ENCODE data around the gene CD180. TPM values are rescaled to one million over a fixed set of nuclear protein-coding genes. Genes with fewer than 3 reads are reported as not detected.

Gene CD180
- total RNA-seq, 2 donors from 2014 or later, result 0.81 to 0.85 TPM

DNA sequence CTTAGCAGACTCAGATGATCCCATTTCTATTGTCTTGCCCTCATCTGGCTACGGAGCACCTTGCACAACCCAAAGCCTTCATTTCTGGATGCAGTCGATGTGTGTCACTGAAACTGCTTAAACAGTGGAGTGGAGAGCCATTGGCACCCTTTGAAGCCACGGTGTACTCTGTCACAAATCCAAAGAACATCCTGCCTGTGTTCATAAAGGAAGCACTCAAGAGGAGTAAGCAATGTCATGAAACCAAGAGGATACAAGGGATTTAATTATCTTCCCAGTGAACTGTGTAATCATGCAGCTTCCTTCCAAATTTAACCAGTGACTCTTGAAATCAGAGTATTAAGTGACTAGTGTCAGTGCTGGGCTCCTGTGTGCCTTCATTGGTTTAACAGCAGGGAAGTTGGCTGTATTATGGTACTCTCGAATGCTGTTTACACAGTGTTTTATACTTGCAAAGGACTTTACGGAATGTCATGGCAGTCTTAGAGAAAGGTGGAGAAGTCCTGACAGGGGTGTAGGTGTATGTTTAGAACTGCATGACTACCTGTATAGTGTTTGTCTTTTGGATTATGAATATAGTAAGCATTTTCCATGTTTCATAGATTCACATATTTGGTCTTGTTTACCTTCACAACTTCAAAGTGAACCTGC, 41.9 kb downstream of the CD180 start:
- H3K4me1 ChIP-seq (ENCODE audit: control insufficient read depth in 1 of 2, low read depth in 2 of 2), result peaks cover 0 to 2% of the 10 kb centered on the region in 2 donors

DNA sequence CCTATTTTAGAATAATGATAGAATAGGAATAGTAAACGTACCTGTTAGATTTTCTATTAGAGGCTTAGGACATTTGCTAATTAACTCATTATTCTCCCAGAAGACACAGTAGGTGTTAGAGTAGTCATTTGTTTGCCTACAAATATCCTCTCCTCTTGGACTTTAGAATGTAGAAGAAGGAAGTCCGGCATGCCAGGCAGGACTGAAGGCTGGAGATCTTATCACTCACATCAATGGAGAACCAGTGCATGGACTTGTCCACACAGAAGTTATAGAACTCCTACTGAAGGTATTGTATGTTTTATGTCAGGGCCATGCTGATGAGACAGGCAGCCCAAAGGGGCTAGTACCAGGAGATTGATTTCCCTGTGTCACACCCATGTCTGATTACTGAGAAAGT, 43.3 kb downstream of the CD180 start:
- Histone ChIP-seq H3K27ac (no peak overlapping the region), H3K9me3 (no peaks in the 10 kb centered on the region), H3K36me3 (peaks cover 22% of the 10 kb centered on the region), H3K27me3 (replicated peaks; ENCODE audit: insufficient read depth) (no peaks in the 10 kb centered on the region), H3K4me3 (no peak overlapping the region), H3K4me1 (ENCODE audit: control insufficient read depth in 1 of 2, low read depth in 2 of 2) (no peaks in the 10 kb centered on the region)
- ATAC-seq (ENCODE audit: insufficient number of reproducible peaks, low FRiP score, low read depth) (no peak), DNase-seq (ENCODE audit: low spot score) (no peak)
- TF ChIP-seq, protein P1, sequence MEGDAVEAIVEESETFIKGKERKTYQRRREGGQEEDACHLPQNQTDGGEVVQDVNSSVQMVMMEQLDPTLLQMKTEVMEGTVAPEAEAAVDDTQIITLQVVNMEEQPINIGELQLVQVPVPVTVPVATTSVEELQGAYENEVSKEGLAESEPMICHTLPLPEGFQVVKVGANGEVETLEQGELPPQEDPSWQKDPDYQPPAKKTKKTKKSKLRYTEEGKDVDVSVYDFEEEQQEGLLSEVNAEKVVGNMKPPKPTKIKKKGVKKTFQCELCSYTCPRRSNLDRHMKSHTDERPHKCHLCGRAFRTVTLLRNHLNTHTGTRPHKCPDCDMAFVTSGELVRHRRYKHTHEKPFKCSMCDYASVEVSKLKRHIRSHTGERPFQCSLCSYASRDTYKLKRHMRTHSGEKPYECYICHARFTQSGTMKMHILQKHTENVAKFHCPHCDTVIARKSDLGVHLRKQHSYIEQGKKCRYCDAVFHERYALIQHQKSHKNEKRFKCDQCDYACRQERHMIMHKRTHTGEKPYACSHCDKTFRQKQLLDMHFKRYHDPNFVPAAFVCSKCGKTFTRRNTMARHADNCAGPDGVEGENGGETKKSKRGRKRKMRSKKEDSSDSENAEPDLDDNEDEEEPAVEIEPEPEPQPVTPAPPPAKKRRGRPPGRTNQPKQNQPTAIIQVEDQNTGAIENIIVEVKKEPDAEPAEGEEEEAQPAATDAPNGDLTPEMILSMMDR (IDR thresholded peaks at IDR 0.05), result no peak

More for the DNA sequence above, 41.9 kb downstream of the CD180 start:
- Histone ChIP-seq H3K4me3 (no peak overlapping the region), H3K27ac (no peak overlapping the region), H3K27me3 (replicated peaks; ENCODE audit: insufficient read depth) (no peaks in the 10 kb centered on the region), H3K36me3 (peaks cover 22% of the 10 kb centered on the region), H3K9me3 (no peaks in the 10 kb centered on the region)
- TF ChIP-seq, protein P1 (IDR thresholded peaks at IDR 0.05), result no peak
- DNase-seq (ENCODE audit: low spot score) (no peak), ATAC-seq (ENCODE audit: insufficient number of reproducible peaks, low FRiP score, low read depth) (no peak)

DNA sequence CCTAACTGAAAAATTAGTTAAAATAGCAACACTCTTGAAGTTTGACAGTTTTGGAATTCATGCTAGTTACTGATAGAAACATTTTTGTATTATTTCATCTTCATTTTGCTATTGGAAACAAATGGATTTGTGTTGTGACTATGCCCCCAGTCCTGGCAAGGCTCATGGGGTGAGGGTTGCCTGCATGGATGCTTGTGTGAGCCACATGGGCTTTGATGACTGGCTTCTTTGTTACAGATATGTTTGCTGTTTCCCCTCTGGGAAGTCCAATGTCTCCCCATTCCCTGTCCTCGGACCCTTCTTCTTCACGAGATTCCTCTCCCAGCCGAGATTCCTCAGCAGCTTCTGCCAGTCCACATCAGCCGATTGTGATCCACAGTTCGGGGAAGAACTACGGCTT, 44.2 kb downstream of the CD180 start:
- ATAC-seq (ENCODE audit: insufficient number of reproducible peaks, low FRiP score, low read depth) (no peak), DNase-seq (ENCODE audit: low spot score) (no peak)
- no peak overlapping the region for H3K27ac ChIP-seq
- TF ChIP-seq, protein P1 (IDR thresholded peaks at IDR 0.05), result no peak
- no peak overlapping the region for H3K4me3 ChIP-seq
- H3K9me3 ChIP-seq, result no peaks in the 10 kb centered on the region
- no peaks in the 10 kb centered on the region for H3K27me3 ChIP-seq (replicated peaks; ENCODE audit: insufficient read depth)
- peaks cover 22% of the 10 kb centered on the region for H3K36me3 ChIP-seq
- H3K4me1 ChIP-seq (ENCODE audit: control insufficient read depth in 1 of 2, low read depth in 2 of 2), result no peaks in the 10 kb centered on the region

DNA sequence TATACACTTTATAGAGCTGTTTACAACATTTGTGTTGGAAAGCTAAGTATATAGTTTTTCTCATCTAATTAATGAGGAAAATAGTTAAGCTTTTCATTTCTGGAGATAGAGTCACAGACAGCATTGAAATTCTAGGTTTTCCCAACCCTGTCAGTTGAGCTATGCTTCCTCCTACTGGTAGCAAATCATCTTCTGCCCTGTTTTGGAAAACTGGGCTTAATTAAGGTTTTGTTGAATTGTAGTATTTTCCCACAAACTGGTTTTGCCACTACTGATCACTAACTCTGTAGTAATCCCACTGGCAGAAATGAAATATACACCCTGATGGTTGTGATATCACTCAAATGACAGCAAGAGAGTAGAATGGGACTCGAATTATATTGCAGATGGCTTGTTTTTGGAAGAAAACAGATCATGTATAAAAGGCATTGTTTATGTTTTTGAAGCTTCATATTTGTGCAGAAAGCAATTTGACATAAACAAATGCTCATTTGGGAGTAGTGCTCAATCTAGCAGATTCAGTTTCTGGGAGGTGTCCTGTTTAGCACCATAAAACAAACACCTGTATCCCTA, 46.6 kb downstream of the CD180 start:
- Histone ChIP-seq H3K27ac (no peak overlapping the region), H3K9me3 (no peaks in the 10 kb centered on the region), H3K4me1 (ENCODE audit: control insufficient read depth in 1 of 2, low read depth in 2 of 2) (no peaks in the 10 kb centered on the region), H3K4me3 (no peak overlapping the region), H3K27me3 (replicated peaks; ENCODE audit: insufficient read depth) (no peaks in the 10 kb centered on the region), H3K36me3 (peaks cover 32% of the 10 kb centered on the region)
- no peak for ATAC-seq (ENCODE audit: insufficient number of reproducible peaks, low FRiP score, low read depth)
- TF ChIP-seq, protein P1 (IDR thresholded peaks at IDR 0.05), result no peak
- no peak for DNase-seq (ENCODE audit: low spot score)

DNA sequence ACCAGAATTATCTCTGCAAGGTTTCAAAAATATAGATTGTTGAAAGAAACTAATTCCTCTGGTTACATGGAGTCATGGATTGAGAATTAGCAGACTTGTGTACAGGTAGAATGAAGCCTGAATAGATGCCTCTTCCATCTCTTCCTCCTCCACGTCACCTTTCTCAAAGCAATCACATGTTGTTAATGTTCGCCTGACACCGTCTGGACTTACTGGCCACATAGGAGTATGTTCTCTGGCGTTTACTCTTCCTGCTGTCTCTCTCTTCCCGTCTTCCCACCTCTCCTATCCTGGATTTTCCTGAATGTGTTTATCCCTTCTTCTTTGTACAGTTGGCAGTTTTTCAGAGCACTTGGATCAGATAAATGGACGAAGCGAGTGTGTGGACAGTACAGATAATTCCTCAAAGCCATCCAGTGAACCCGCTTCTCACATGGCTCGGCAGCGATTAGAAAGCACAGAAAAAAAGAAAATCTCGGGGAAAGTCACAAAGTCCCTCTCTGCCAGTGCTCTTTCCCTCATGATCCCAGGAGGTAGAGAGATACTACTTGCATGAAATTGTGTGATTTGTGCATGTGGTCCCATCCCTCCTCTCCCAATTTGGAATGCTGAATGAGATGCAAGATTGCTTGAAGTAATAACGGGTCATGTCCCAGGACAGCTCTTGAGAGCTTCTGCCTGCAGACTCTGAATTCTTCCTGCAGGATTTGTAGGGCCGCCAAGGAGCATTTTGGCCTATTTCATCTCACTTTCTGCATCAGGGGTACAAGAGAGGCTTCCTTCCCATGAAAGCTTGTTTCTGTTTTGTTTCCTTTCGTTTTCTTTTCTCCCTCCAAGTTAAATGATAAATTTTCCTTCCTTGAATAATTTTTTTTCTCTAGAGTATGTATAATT, 47.3 kb downstream of the CD180 start:
- Histone ChIP-seq H3K4me1 (ENCODE audit: control insufficient read depth in 1 of 2, low read depth in 2 of 2) (no peaks in the 10 kb centered on the region), H3K27me3 (replicated peaks; ENCODE audit: insufficient read depth) (no peaks in the 10 kb centered on the region), H3K9me3 (no peaks in the 10 kb centered on the region), H3K4me3 (no peak overlapping the region), H3K36me3 (peaks cover 33% of the 10 kb centered on the region), H3K27ac (no peak overlapping the region)
- ATAC-seq (ENCODE audit: insufficient number of reproducible peaks, low FRiP score, low read depth) (no peak), DNase-seq (ENCODE audit: low spot score) (no peak)
- TF ChIP-seq, protein P1 (IDR thresholded peaks at IDR 0.05), result no peak

Data from thoracic aorta (tissue), 2 donors.